Upper lobe of right lung (tissue), 1 donor: ENCODE results near the gene SART1. TPM values are rescaled to one million over a fixed set of nuclear protein-coding genes. Genes with fewer than 3 reads are reported as not detected.

Experiments
- ATAC-seq: fragments of 200-7000 bp; cut with Tn5 transposase; one replicate; pipeline ENCODE4 v1.9.1; 2020; ENCODE audit warnings: mild to moderate bottlenecking, moderate library complexity
- DNase-seq: peaks from one replicate; pipeline ENCODE4 v3.0.0-alpha.2; 2020
- H3K27ac ChIP-seq: fragments of 200-600 bp; one replicate; pipeline ENCODE4 v1.8.0; 2022
- H3K27me3 ChIP-seq: fragments of 200-600 bp; one replicate; pipeline ENCODE4 v1.8.0; 2022; ENCODE audit warnings: mild to moderate bottlenecking
- H3K36me3 ChIP-seq: fragments of 200-600 bp; one replicate; pipeline ENCODE4 v1.8.0; 2022
- H3K4me1 ChIP-seq: fragments of 200-600 bp; one replicate; pipeline ENCODE4 v1.8.0; 2022
- H3K4me3 ChIP-seq: fragments of 200-600 bp; one replicate; pipeline ENCODE4 v1.8.0; 2022; ENCODE audit warnings: mild to moderate bottlenecking
- H3K9me3 ChIP-seq: fragments of 200-600 bp; one replicate; pipeline ENCODE4 v1.8.0; 2022
- CTCF ChIP-seq: fragments of 200-600 bp; IDR thresholded peaks from one replicate; pipeline ENCODE4 v1.8.0; 2022; ENCODE audit warnings: antibody characterized with exemption
- intact Hi-C: fragments of 100-400 bp; cut with DNase I; formaldehyde crosslinking; loops from one replicate; pipeline ENCODE4 v1.11.0; 2022
- total RNA-seq: library from RNA; stranded (reverse); fragmentation: NEBNext Ultra II Directional; extraction: Animal tissue kit (Norgen Biotek cat#: 25700); gene quantifications from one replicate; pipeline ENCODE4 v1.2.1, GENCODE V29; 2021
- donor health status: DM: no; HTN: yes; CAD: no; lungs with severe emphysema.

SART1 gene
- total RNA-seq, 1 donor from 2014 or later, result 53.3 TPM

- intact Hi-C loops, result loop anchor here (10.0 kb wide), 1 partner anchor 54 kb away; no protein-coding TSS in a partner anchor
- no peak overlapping the region for H3K4me3 ChIP-seq
- no peaks in the 10 kb centered on the region for H3K4me1 ChIP-seq
- no peaks in the 10 kb centered on the region for H3K9me3 ChIP-seq
- TF ChIP-seq CTCF, result no peak
- no peak overlapping the region for H3K27ac ChIP-seq
- H3K27me3 ChIP-seq, result no peaks in the 10 kb centered on the region
- H3K36me3 ChIP-seq, result peaks cover 42% of the 10 kb centered on the region
- DNase-seq, result no peak
- ATAC-seq, result no peak
Observed at GRCh38 chr11:65978391-65979238, 17.1 kb downstream of the SART1 start.

GRCh38 chr11:65979261-65979759 lies 17.8 kb downstream of the SART1 start:
- ATAC-seq, result no peak
- no peak overlapping the region for H3K27ac ChIP-seq
- no peak for DNase-seq
- intact Hi-C loops, result loop anchor here (10.0 kb wide), 1 partner anchor 55 kb away; no protein-coding TSS in a partner anchor
- no peak for TF ChIP-seq CTCF
- no peaks in the 10 kb centered on the region for H3K9me3 ChIP-seq
- H3K4me1 ChIP-seq, result no peaks in the 10 kb centered on the region
- H3K36me3 ChIP-seq, result peaks cover 40% of the 10 kb centered on the region
- H3K4me3 ChIP-seq, result no peak overlapping the region
- H3K27me3 ChIP-seq, result no peaks in the 10 kb centered on the region

DNA sequence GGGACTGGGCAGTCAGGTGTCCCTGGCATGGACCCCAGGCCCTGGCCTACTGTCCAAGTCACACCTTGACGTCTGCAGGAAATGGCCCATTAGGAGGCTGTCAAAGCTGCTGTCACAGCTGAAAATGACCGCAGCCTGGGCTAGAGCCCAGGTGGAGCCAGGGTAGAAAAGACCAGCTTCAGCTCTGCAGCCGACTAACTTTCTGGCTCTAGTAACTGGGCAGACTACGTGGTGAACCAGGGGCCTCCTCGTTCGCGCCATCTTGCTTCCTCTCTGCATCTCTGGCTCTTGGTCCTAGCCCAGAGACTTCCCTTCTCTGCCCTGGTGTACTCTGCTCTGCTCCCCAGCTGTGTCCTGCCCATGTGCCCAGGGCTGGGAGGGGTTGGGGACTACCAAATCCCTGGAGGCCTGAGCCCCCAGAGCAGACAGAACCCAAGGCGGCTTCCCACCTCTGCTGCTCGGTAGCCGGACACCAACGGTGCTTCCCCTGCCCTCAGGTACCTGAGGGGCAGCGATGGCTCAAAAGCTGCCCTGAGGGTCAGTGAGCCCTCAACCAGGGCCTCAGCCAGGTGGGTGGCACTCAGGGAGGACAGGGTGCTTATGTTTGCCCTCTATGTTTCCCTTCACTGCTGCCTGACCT lies 19.7 kb downstream of the SART1 start:
- no peak overlapping the region for H3K4me3 ChIP-seq
- H3K4me1 ChIP-seq, result no peaks in the 10 kb centered on the region
- intact Hi-C loops, result no loop called here
- H3K9me3 ChIP-seq, result no peaks in the 10 kb centered on the region
- H3K36me3 ChIP-seq, result peaks cover 32% of the 10 kb centered on the region
- no peak for TF ChIP-seq CTCF
- ATAC-seq, result no peak
- DNase-seq, result no peak
- H3K27ac ChIP-seq, result no peak overlapping the region
- no peaks in the 10 kb centered on the region for H3K27me3 ChIP-seq

- DNase-seq (no peak), ATAC-seq (peak; percentile 8)
- H3K4me3 ChIP-seq, result no peak overlapping the region
- no peaks in the 10 kb centered on the region for H3K9me3 ChIP-seq
- intact Hi-C loops, result no loop called here
- no peak for TF ChIP-seq CTCF
- H3K36me3 ChIP-seq, result peaks cover 22% of the 10 kb centered on the region
- H3K27ac ChIP-seq, result no peak overlapping the region
- H3K4me1 ChIP-seq, result no peaks in the 10 kb centered on the region
- no peaks in the 10 kb centered on the region for H3K27me3 ChIP-seq
Observed at GRCh38 chr11:65981972-65982823, 20.7 kb downstream of the SART1 start.

DNA sequence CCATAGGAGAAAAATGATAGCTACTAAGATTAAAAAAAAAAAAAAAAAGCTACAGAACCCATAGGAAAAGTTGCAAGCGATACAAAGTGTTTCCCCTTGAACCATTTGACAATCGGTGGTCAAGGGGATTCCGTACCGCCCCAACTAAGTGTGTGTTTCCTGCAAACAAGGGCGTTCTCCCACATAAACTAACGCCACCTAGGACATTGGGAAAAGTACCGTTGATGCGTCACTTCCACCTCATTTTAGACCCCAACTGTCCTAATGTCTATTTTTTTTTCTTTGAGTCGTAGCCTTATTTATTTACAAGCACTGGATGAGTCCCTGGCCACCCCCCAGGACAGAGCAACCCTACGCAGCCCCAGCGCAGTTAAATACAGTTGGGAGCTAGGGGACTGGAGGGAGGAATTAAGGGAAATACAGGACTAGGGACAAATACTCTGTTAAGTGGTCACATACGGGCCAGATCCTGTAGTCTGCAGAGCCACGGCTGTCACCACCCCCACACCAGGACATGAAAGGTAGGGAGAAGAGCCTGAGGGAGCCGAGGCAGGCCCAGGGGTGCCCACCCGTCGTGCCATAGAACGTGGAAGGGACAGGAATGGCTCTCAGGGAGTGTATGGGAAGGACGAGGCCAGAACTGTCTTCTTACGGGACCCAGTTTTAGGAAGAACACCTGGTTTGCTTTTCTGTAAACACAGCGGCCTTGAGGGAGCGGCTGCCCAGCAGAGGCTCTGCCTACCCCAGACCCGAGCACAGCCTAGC lies 21.5 kb downstream of the SART1 start:
- TF ChIP-seq CTCF, result no peak
- Histone ChIP-seq H3K9me3 (no peaks in the 10 kb centered on the region), H3K4me3 (no peak overlapping the region), H3K27ac (no peak overlapping the region), H3K27me3 (no peaks in the 10 kb centered on the region), H3K36me3 (peaks cover 14% of the 10 kb centered on the region), H3K4me1 (no peaks in the 10 kb centered on the region)
- no peak for DNase-seq
- intact Hi-C loops, result no loop called here
- no peak for ATAC-seq
